GM12864 (cell line): ENCODE data around the gene MAP3K5.

Source experiments
- DNase-seq: peaks from one replicate; pipeline ENCODE4 v3.0.0-alpha.2; 2011; ENCODE audit warnings: low read depth
- H3K4me3 ChIP-seq: 2 replicates; pipeline ENCODE4 v1.5.1; 2011; ENCODE audit warnings: mild to moderate bottlenecking, low read depth, low read length, control low read depth
- TF ChIP-seq, protein P1 (sequence below): IDR thresholded peaks from 2 replicates; pipeline ENCODE4 v1.5.1; 2011; ENCODE audit warnings: low read depth, mild to moderate bottlenecking, moderate library complexity, low read length, control low read depth, inconsistent platforms; ENCODE audit errors: missing control alignments

MAP3K5 gene

GRCh38 chr6:136508725-136509392, 283.4 kb downstream of the MAP3K5 start:
- TF ChIP-seq, protein P1, sequence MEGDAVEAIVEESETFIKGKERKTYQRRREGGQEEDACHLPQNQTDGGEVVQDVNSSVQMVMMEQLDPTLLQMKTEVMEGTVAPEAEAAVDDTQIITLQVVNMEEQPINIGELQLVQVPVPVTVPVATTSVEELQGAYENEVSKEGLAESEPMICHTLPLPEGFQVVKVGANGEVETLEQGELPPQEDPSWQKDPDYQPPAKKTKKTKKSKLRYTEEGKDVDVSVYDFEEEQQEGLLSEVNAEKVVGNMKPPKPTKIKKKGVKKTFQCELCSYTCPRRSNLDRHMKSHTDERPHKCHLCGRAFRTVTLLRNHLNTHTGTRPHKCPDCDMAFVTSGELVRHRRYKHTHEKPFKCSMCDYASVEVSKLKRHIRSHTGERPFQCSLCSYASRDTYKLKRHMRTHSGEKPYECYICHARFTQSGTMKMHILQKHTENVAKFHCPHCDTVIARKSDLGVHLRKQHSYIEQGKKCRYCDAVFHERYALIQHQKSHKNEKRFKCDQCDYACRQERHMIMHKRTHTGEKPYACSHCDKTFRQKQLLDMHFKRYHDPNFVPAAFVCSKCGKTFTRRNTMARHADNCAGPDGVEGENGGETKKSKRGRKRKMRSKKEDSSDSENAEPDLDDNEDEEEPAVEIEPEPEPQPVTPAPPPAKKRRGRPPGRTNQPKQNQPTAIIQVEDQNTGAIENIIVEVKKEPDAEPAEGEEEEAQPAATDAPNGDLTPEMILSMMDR = no peak
- DNase-seq = no peak
- H3K4me3 ChIP-seq = no peak overlapping the region
